Astrocyte of the cerebellum (primary cell): Measurements from ENCODE around the gene ST6GAL1.

Experiments
- DNase-seq: peaks from one replicate; pipeline ENCODE4 v3.0.0-alpha.2; 2011; ENCODE audit warnings: low read depth
- H3K4me3 ChIP-seq: 2 replicates; pipeline ENCODE4 v1.5.1; 2011; ENCODE audit warnings: mild to moderate bottlenecking, low read depth, low read length, moderate library complexity
- CTCF ChIP-seq: IDR thresholded peaks from 2 replicates; pipeline ENCODE4 v1.5.1; 2012; ENCODE audit warnings: low read length, low read depth, moderate library complexity, mild to moderate bottlenecking; ENCODE audit errors: missing control alignments
- in situ Hi-C: cut with HindIII; loops from 2 replicates; pipeline ENCODE4 v1.10.0; 2017; ENCODE audit warnings: low sequenced_read_pairs

ST6GAL1 gene

GRCh38 chr3:186920301-186920700 lies 10.0 kb upstream of the ST6GAL1 start:
- H3K4me3 ChIP-seq, result no peak overlapping the region
- in situ Hi-C loops, result no loop called here
- no peak for DNase-seq
- no peak for TF ChIP-seq CTCF

- in situ Hi-C loops, result no loop called here
- H3K4me3 ChIP-seq, result no peak overlapping the region
- no peak for DNase-seq
- TF ChIP-seq CTCF, result no peak
Observed at GRCh38 chr3:186920796-186921195, 9.5 kb upstream of the ST6GAL1 start.

- DNase-seq, result no peak
- in situ Hi-C loops, result no loop called here
- H3K4me3 ChIP-seq, result no peak overlapping the region
- TF ChIP-seq CTCF, result no peak
Observed at GRCh38 chr3:186921578-186921977, 8.7 kb upstream of the ST6GAL1 start.

- TF ChIP-seq CTCF, result no peak
- in situ Hi-C loops, result no loop called here
Observed at GRCh38 chr3:186922224-186922623, 8.1 kb upstream of the ST6GAL1 start.

GRCh38 chr3:186922790-186923189 lies 7.5 kb upstream of the ST6GAL1 start:
- H3K4me3 ChIP-seq, result no peak overlapping the region
- DNase-seq, result no peak
- no peak for TF ChIP-seq CTCF
- in situ Hi-C loops, result no loop called here

More at GRCh38 chr3:186922224-186922623, 8.1 kb upstream of the ST6GAL1 start:
- DNase-seq, result no peak
- no peak overlapping the region for H3K4me3 ChIP-seq

GRCh38 chr3:186923241-186923640 lies 7.1 kb upstream of the ST6GAL1 start:
- no peak for TF ChIP-seq CTCF
- no peak for DNase-seq
- in situ Hi-C loops, result no loop called here
- H3K4me3 ChIP-seq, result no peak overlapping the region

- in situ Hi-C loops, result no loop called here
- no peak for DNase-seq
- TF ChIP-seq CTCF, result no peak
- no peak overlapping the region for H3K4me3 ChIP-seq
Observed at GRCh38 chr3:186925826-186926225, 4.5 kb upstream of the ST6GAL1 start.
